A549 (cell line): Measurements from ENCODE around the gene FAM47A. TPM values are rescaled to one million over a fixed set of nuclear protein-coding genes. Genes with fewer than 3 reads are reported as not detected.

Source experiments
- ATAC-seq, 2 experiments: fragments of 200-7000 bp in 1 of 2; fragments of >200 bp in 1 of 2; cut with Nextera tagmentation in 1 of 2; cut with Tn5 transposase in 1 of 2; 3 replicates each; pipeline versions ENCODE4 v1.8.0 to v1.9.1; 2018 to 2020; ENCODE audit warnings: mild to moderate bottlenecking in 1 of 2, moderate library complexity in 1 of 2
- CTCF ChIA-PET: fragments of 300-600 bp; sonication (Branson Sonifier 250); formaldehyde crosslinking; extraction: SDS; loops from one replicate; lab custom pipeline; 2021; ENCODE audit warnings: antibody characterized with exemption, inconsistent platforms; lab: Yijun Ruan, JAX
- POLR2A ChIA-PET: fragments of 350-600 bp; formaldehyde crosslinking; extraction: SDS; loops from one replicate; lab custom pipeline; 2021; ENCODE audit warnings: antibody characterized with exemption, inconsistent platforms; lab: Yijun Ruan, JAX
- DNase-seq, 2 experiments: peaks; one replicate each; pipeline versions ENCODE4 v3.0.0 to v3.0.0-alpha.2; 2011 to 2016; ENCODE audit warnings: low read depth in 1 of 2, low spot score in 1 of 2
- FAIRE-seq: peaks from 2 replicates; lab custom pipeline; 2011; peaks lifted over from hg19 to GRCh38; lab: Jason Lieb, UNC
- H3K27ac ChIP-seq, 2 experiments: fragments of >200 bp; sonication (Bioruptor Twin); formaldehyde crosslinking; 3 replicates each; pipeline ENCODE4 v1.5.1; 2016 to 2017
- H3K4me1 ChIP-seq: fragments of >200 bp; sonication (Bioruptor Twin); formaldehyde crosslinking; 3 replicates; pipeline ENCODE4 v1.6.1; 2016
- H3K4me2 ChIP-seq: fragments of >200 bp; sonication (Bioruptor Twin); formaldehyde crosslinking; 3 replicates; pipeline ENCODE4 v1.6.1; 2016
- H3K4me3 ChIP-seq: fragments of >200 bp; sonication (Bioruptor Twin); formaldehyde crosslinking; 3 replicates; pipeline ENCODE4 v1.5.1; 2016
- H3K9me3 ChIP-seq: fragments of >200 bp; sonication (Bioruptor Twin); formaldehyde crosslinking; 3 replicates; pipeline ENCODE4 v1.6.1; 2016
- ATOH8 ChIP-seq: fragments of 250-450 bp; sonication (Bioruptor Pico); IDR thresholded peaks from 2 replicates; pipeline ENCODE4 v1.5.0; 2020; ENCODE audit warnings: low read depth, mild to moderate bottlenecking, moderate library complexity
- CBX2 ChIP-seq: fragments of 200-600 bp; sonication (generic); IDR thresholded peaks from 2 replicates; pipeline ENCODE4 v1.6.1; 2016; ENCODE audit warnings: low read depth, mild to moderate bottlenecking, borderline replicate concordance
- E2F6 ChIP-seq: IDR thresholded peaks from 2 replicates; pipeline ENCODE4 v1.6.1; 2012; ENCODE audit warnings: low read depth, borderline replicate concordance
- ESRRA ChIP-seq: fragments of 150-350 bp; IDR thresholded peaks from 2 replicates; pipeline ENCODE4 v1.6.1; 2014; ENCODE audit warnings: mild to moderate bottlenecking, low read length, borderline replicate concordance
- HEYL ChIP-seq: fragments of 250-450 bp; sonication (Bioruptor Pico); IDR thresholded peaks from 2 replicates; pipeline ENCODE4 v1.8.0; 2021; ENCODE audit warnings: mild to moderate bottlenecking, moderate library complexity
- HMGXB4 ChIP-seq: fragments of 250-450 bp; sonication (Bioruptor Pico); IDR thresholded peaks from 2 replicates; pipeline ENCODE4 v1.5.0; 2021; ENCODE audit warnings: mild to moderate bottlenecking, moderate library complexity, borderline replicate concordance
- HOXA7 ChIP-seq: fragments of 250-450 bp; sonication (Bioruptor Pico); IDR thresholded peaks from 2 replicates; pipeline ENCODE4 v1.5.0; 2020; ENCODE audit warnings: mild to moderate bottlenecking, moderate library complexity
- HOXB5 ChIP-seq: fragments of 250-450 bp; sonication (Bioruptor Pico); IDR thresholded peaks from 2 replicates; pipeline ENCODE4 v1.5.0; 2020; ENCODE audit warnings: mild to moderate bottlenecking, moderate library complexity
- JUN ChIP-seq, 2 experiments: fragments of >200 bp; sonication (Bioruptor Twin); formaldehyde crosslinking; IDR thresholded peaks; 2 replicates in 1 of 2; 3 replicates in 1 of 2; pipeline ENCODE4 v1.6.1; 2016 to 2017
- KDM5A ChIP-seq: fragments of 200-600 bp; sonication (generic); IDR thresholded peaks from 2 replicates; pipeline ENCODE4 v1.6.1; 2016; ENCODE audit warnings: antibody characterized with exemption, mild to moderate bottlenecking
- MAFK ChIP-seq: fragments of 450-650 bp; IDR thresholded peaks from 2 replicates; pipeline ENCODE4 v1.6.1; 2014; ENCODE audit not compliant: partially characterized antibody
- MAX ChIP-seq: IDR thresholded peaks from 2 replicates; pipeline ENCODE4 v1.6.1; 2012
- PHF8 ChIP-seq: fragments of 200-600 bp; sonication (generic); IDR thresholded peaks from 2 replicates; pipeline ENCODE4 v1.6.1; 2016; ENCODE audit warnings: low read depth, mild to moderate bottlenecking, antibody characterized with exemption, moderate library complexity, borderline replicate concordance
- POLR2AphosphoS2 ChIP-seq: conservative IDR thresholded peaks from 2 replicates; pipeline ENCODE4 v1.6.1; 2012; ENCODE audit warnings: low read length, improper control_type of control experiment, inconsistent platforms
- RARB ChIP-seq: fragments of 250-450 bp; sonication (Bioruptor Pico); IDR thresholded peaks from 2 replicates; pipeline ENCODE4 v1.8.0; 2021; ENCODE audit warnings: mild to moderate bottlenecking, moderate library complexity
- RCOR1 ChIP-seq: fragments of 150-350 bp; IDR thresholded peaks from 2 replicates; pipeline ENCODE4 v1.6.1; 2014; ENCODE audit warnings: antibody characterized with exemption, low read length, low read depth
- SMC3 ChIP-seq: fragments of >200 bp; sonication (Bioruptor Twin); formaldehyde crosslinking; IDR thresholded peaks from 3 replicates; pipeline ENCODE4 v1.6.1; 2018; ENCODE audit warnings: inconsistent platforms
- SREBF2 ChIP-seq: fragments of 450-650 bp; IDR thresholded peaks from 2 replicates; pipeline ENCODE4 v1.6.1; 2014; ENCODE audit warnings: mild to moderate bottlenecking, moderate library complexity
- TP53 ChIP-seq: fragments of 250-450 bp; sonication (Bioruptor Pico); IDR thresholded peaks from 2 replicates; pipeline ENCODE4 v1.5.0; 2021; ENCODE audit warnings: mild to moderate bottlenecking, moderate library complexity
- USF2 ChIP-seq: fragments of 450-650 bp; IDR thresholded peaks from 2 replicates; pipeline ENCODE4 v1.6.1; 2014; ENCODE audit warnings: antibody characterized with exemption
- ZSCAN20 ChIP-seq: fragments of 250-450 bp; sonication (Bioruptor Pico); IDR thresholded peaks from 2 replicates; pipeline ENCODE4 v1.8.0; 2022; ENCODE audit warnings: mild to moderate bottlenecking, moderate library complexity
- WGBS: methylation state at CpG from one replicate; pipeline ENCODE4 v1.1.6; 2017; ENCODE audit errors: missing lambda C conversion rate; 5-methylcytosine and 5-hydroxymethylcytosine counted together
- polyA plus RNA-seq, 4 experiments: library from polyadenylated mRNA; depleted of rRNA in 3 of 4; stranded (reverse); fragments of >200 nt; fragmentation: RNase III in 1 of 4; extraction: RNeasy Plus Mini Kit Qiagen cat#74134 plus additional on column Dnase treatment in 1 of 4; gene quantifications; 2 replicates in 3 of 4; 3 replicates in 1 of 4; pipeline ENCODE4 v1.2.3, GENCODE V29; 2011 to 2017

Gene FAM47A
- polyA plus RNA-seq, 2 of the 4 experiments (the other 2 are of a cell fraction) = not detected

- ATAC-seq = no peak
- no peak for DNase-seq
- Histone ChIP-seq H3K4me3 (no peak overlapping the region), H3K4me2 (no peak overlapping the region), H3K4me1 (no peaks in the 10 kb centered on the region), H3K27ac (no peak overlapping the region), H3K9me3 (no peaks in the 10 kb centered on the region)
- WGBS = 48% methylated on average over 13 of the region's 41 CpGs
- ChIA-PET CTCF (no interaction called here), POLR2A (no interaction called here)
- TF ChIP-seq TP53 (no peak), CBX2 (no peak), MAFK (no peak), HMGXB4 (no peak)
- no peak for FAIRE-seq
These were observed 952 bp downstream of the FAM47A start for GRCh38 chrX:34130980-34131744.

GRCh38 chrX:34130501-34130900 is 1.6 kb downstream of the FAM47A start:
- Histone ChIP-seq H3K9me3 (no peaks in the 10 kb centered on the region), H3K4me1 (no peaks in the 10 kb centered on the region), H3K27ac (no peak overlapping the region), H3K4me2 (no peak overlapping the region), H3K4me3 (no peak overlapping the region)
- FAIRE-seq (no peak), ATAC-seq (no peak), DNase-seq (no peak)
- POLR2A ChIA-PET = no interaction called here
- CTCF ChIA-PET = no interaction called here
- no peak for TF ChIP-seq MAX
- TF ChIP-seq MAFK = no peak
- TF ChIP-seq HOXB5 (CRISPR knock-in tag) = no peak
- TF ChIP-seq E2F6 = no peak
- no peak for TF ChIP-seq RARB (CRISPR knock-in tag)
- no peak for TF ChIP-seq PHF8
- TF ChIP-seq JUN (IDR thresholded peaks at IDR 0.05) = no peak
- TF ChIP-seq SMC3 = no peak
- TF ChIP-seq SREBF2 = no peak
- TF ChIP-seq USF2 = no peak
- TF ChIP-seq ESRRA = no peak
- TF ChIP-seq RCOR1 = no peak
- TF ChIP-seq POLR2AphosphoS2 = no peak
- no peak for TF ChIP-seq KDM5A
- no peak for TF ChIP-seq ZSCAN20 (CRISPR knock-in tag)
- no peak for TF ChIP-seq HEYL (CRISPR knock-in tag)
- TF ChIP-seq HOXA7 (CRISPR knock-in tag) = no peak
- TF ChIP-seq ATOH8 (CRISPR knock-in tag) = no peak
- 48% methylated on average over 10 of the region's 29 CpGs for whole genome bisulfite sequencing
